ENCODE results near the gene PPM1E. TPM values are rescaled to one million over a fixed set of nuclear protein-coding genes. Genes with fewer than 3 reads are reported as not detected.

Gene PPM1E
- under 0.01 TPM in 1 of 2 replicates, not detected in the other for total RNA-seq

DNA sequence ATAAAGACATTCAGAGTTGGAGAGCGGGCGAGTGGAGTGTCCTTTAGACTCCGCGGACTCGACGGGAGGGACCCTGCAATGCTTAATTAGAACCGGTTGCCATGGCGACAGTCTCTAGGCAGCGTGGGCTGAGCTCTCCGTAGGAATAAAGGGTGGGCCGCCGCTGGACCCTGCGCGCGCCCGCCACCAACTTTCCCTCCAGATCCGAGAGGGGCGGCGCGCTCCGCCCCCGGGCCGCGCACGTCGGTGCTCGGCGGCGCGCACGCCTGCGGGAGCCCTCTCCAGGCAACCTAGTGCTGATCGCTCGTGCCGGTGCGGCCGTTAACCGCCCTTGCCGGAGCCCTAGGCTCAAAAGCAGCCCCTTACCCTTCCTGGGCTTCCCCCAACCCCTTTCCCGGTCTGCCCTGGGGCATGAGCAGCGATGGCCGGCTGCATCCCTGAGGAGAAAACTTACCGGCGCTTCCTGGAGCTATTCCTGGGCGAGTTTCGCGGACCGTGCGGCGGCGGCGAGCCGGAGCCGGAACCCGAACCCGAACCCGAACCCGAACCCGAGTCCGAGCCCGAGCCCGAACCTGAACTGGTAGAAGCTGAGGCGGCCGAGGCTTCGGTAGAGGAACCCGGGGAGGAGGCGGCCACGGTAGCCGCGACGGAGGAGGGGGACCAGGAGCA, at the start of gene PPM1E:
PPM1E (plus strand) TSS at position 278 of the 669 bp plus-strand sequence.

Other genes with a start within 250 kb of the PPM1E start
- 30.7 and 38.7 TPM in 2 replicates for gene MTMR4, start 241.2 kb upstream of the PPM1E start, total RNA-seq
- under 0.01 TPM in 2 replicates for gene TEX14, start 63.8 kb upstream of the PPM1E start, total RNA-seq
- gene RAD51C, start 63.3 kb upstream of the PPM1E start, total RNA-seq, result 23.5 and 24.1 TPM in 2 replicates

All from aortic smooth muscle cell (primary cell).